CD4-positive, alpha-beta T cell treated with Interleukin-21 for 1 hour (primary cell): Measurements from ENCODE around the gene ATXN7L2.
"Not testable (repeated sequence)": the region's sequence is repeated elsewhere in the genome, so short reads cannot be mapped to it uniquely, and the experiment has no call there.

ENCODE experiments used
- DNase-seq: peaks from one replicate; pipeline ENCODE4 v3.0.0-alpha.2; 2020

Gene ATXN7L2

GRCh38 chr1:109483672-109484518 lies at the start of gene ATXN7L2:
TSS of gene ATXN7L2 (plus strand) at chr1:109483905. CDS start at chr1:109483954, 49 bp downstream.
- peak; percentile 96 for DNase-seq

- no peak for DNase-seq
These were observed 49.2 kb upstream of the ATXN7L2 start for GRCh38 chr1:109434484-109434883.

GRCh38 chr1:109438798-109439297 lies 44.9 kb upstream of the ATXN7L2 start:
- DNase-seq, result no peak

- no peak for DNase-seq
These were observed 42.6 kb upstream of the ATXN7L2 start for GRCh38 chr1:109441069-109441468.

- DNase-seq, result no peak
These were observed 40.2 kb upstream of the ATXN7L2 start for GRCh38 chr1:109443476-109443875.

GRCh38 chr1:109444346-109444745 lies 39.4 kb upstream of the ATXN7L2 start:
- DNase-seq, result no peak

GRCh38 chr1:109445949-109446695 lies 37.6 kb upstream of the ATXN7L2 start:
- not testable (repeated sequence) for DNase-seq

- DNase-seq, result no peak
These were observed 36.2 kb upstream of the ATXN7L2 start for GRCh38 chr1:109447524-109447923.

GRCh38 chr1:109454497-109455133 lies 29.1 kb upstream of the ATXN7L2 start:
- no peak for DNase-seq

- DNase-seq, result no peak
These were observed 25.9 kb upstream of the ATXN7L2 start for GRCh38 chr1:109457819-109458218.

GRCh38 chr1:109466125-109466451 lies 17.6 kb upstream of the ATXN7L2 start:
- no peak for DNase-seq

- no peak for DNase-seq
These were observed 17.0 kb upstream of the ATXN7L2 start, which contains the start of gene SYPL2 for GRCh38 chr1:109466452-109467300. TSS of gene SYPL2 (plus strand) at chr1:109466546. CDS start at chr1:109466844, 298 bp downstream.

GRCh38 chr1:109467301-109467777 lies 16.4 kb upstream of the ATXN7L2 start:
- DNase-seq, result no peak

- no peak for DNase-seq
These were observed 15.6 kb upstream of the ATXN7L2 start for GRCh38 chr1:109468061-109468460.

GRCh38 chr1:109468903-109469302 lies 14.8 kb upstream of the ATXN7L2 start:
- no peak for DNase-seq

GRCh38 chr1:109470245-109470644 lies 13.5 kb upstream of the ATXN7L2 start:
- DNase-seq, result no peak

GRCh38 chr1:109472779-109473178 lies 10.9 kb upstream of the ATXN7L2 start:
- DNase-seq, result no peak

GRCh38 chr1:109473284-109474057 lies 10.2 kb upstream of the ATXN7L2 start:
- not testable (repeated sequence) for DNase-seq

GRCh38 chr1:109474697-109475096 lies 9.0 kb upstream of the ATXN7L2 start:
- no peak for DNase-seq

GRCh38 chr1:109475261-109475660 lies 8.4 kb upstream of the ATXN7L2 start:
- no peak for DNase-seq

GRCh38 chr1:109476825-109477224 lies 6.9 kb upstream of the ATXN7L2 start:
- DNase-seq, result no peak
